Measurements from ENCODE around the gene KLK13. TPM values are rescaled to one million over a fixed set of nuclear protein-coding genes. Genes with fewer than 3 reads are reported as not detected.

The KLK13 gene
- total and polyA plus RNA-seq, 2 experiments from 2014 or later, result 0.25 TPM; not detected in 1

DNA sequence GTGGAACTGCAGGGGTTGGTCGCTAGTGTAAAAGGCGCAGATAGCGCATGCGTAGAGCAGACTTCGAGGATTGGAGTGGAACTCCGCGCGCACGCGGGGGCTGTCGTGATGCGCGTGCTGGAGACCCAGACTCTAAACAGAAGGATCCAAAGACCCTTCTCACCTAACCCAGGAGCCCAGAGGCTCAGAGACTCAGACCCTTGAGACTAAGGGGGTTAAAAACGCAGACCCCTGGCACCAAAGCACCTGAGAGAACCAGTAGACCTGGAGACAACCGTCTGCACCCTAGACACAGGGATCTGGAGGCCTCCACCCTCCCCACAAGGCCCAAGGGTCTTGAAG, 43.9 kb upstream of the KLK13 start:
- Histone ChIP-seq H3K4me2 (ENCODE audit: unreplicated experiment) (peak overlapping the region; percentile 71), H4K20me1 (ENCODE audit: insufficient read depth) (no peaks in the 10 kb centered on the region), H3K4me3 (peak overlapping the region; percentile 84), H3F3A (ENCODE audit: insufficient read depth) (no peaks in the 10 kb centered on the region), H3K9me3 (ENCODE audit: low read depth) (no peaks in the 10 kb centered on the region), H3K9me2 (ENCODE audit: insufficient read depth) (no peaks in the 10 kb centered on the region), H3K27me3 (replicated peaks; ENCODE audit: insufficient read depth) (no peaks in the 10 kb centered on the region; the same call in 1 of the 2 replicates), H3K36me3 (ENCODE audit: low read depth) (no peaks in the 10 kb centered on the region), H3K9ac (peak overlapping the region; percentile 85), H2AFZ (peak overlapping the region; percentile 90), H3K4me1 (ENCODE audit: insufficient read depth) (no peaks in the 10 kb centered on the region), H3K27ac (no peak overlapping the region), H3K79me2 (ENCODE audit: insufficient read depth) (peaks cover 34% of the 10 kb centered on the region)
- WGBS, 2 experiments (ENCODE audit: low coverage in 1 of 2, low lambda C conversion rate in 2 of 2, missing lambda C conversion rate in 2 of 2), result 2 to 3% methylated on average over 15 of the region's 15 CpGs
- in situ Hi-C loops (cut with MboI), result no loop called here
- TF ChIP-seq EZH2 (IDR thresholded peaks at IDR 0.05; ENCODE audit: insufficient read depth, poor library complexity, severe bottlenecking), result no peak
- no peak for TF ChIP-seq EZH2phosphoT487 (IDR thresholded peaks at IDR 0.05; ENCODE audit: insufficient read depth, low read depth)
- no peak for DNase-seq

DNA sequence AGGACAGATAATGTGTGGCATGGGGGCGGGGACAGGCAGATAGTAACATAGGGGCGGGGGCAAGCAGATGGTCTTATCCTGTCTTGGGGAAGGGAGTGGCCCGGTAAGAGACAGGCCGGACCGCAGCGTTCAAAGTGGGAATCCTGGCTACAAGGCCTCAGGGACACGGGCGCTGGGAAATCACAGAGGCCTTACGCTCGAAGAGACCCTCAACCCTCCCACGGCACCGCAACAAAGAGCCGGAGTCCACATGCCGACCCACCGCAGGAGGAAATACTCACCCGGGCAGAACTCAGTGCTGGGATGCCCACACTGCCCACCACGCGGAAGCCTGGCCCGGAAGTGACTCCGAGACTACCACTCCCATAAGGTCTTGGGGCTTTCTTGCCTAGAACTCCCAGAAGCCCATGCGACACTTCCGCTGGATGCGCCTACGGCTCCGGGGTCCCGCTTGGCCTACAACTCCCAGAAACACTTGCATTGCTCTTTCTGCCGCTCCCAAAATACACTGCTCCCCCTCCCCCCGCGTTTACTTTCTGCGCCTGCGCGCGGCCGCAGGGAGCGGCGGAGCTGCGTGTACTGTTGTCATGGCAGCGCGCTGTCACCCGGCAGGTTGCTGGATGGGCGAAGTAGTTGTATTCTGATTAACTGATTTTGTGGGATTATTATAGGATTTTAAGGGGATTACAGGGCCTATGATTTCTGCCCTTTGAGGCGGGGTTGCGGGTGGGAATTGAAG, 43.3 kb upstream of the KLK13 start, which contains the start of gene CTU1:
Gene CTU1 (minus strand): TSS at position 344 of the 739 bp plus-strand sequence. CDS start 3,840 bp downstream, outside the sequence.
- 0 to 1% methylated on average over 41 to 43 of the region's 43 CpGs for WGBS, 2 experiments (ENCODE audit: low coverage in 1 of 2, low lambda C conversion rate in 2 of 2, missing lambda C conversion rate in 2 of 2)
- H4K20me1 ChIP-seq (ENCODE audit: insufficient read depth), result no peaks in the 10 kb centered on the region
- H3K27me3 ChIP-seq (replicated peaks; ENCODE audit: insufficient read depth), result no peaks in the 10 kb centered on the region
- peak within 1 kb of the TSS; percentile 59 for H3K27ac ChIP-seq
- TF ChIP-seq EZH2 (IDR thresholded peaks at IDR 0.05; ENCODE audit: insufficient read depth, poor library complexity, severe bottlenecking), result no peak
- no peak for TF ChIP-seq EZH2phosphoT487 (IDR thresholded peaks at IDR 0.05; ENCODE audit: insufficient read depth, low read depth)
- in situ Hi-C loops (cut with MboI), result no loop called here
- no peaks in the 10 kb centered on the region for H3K9me3 ChIP-seq (ENCODE audit: low read depth)
- no peaks in the 10 kb centered on the region for H3K4me1 ChIP-seq (ENCODE audit: insufficient read depth)
- H3K36me3 ChIP-seq (ENCODE audit: low read depth), result no peaks in the 10 kb centered on the region
- H3K9ac ChIP-seq, result peak within 1 kb of the TSS; percentile 85
- H3K4me2 ChIP-seq (ENCODE audit: unreplicated experiment), result peak within 1 kb of the TSS; percentile 93
- H3K4me3 ChIP-seq, result peak within 1 kb of the TSS; percentile 84
- no peaks in the 10 kb centered on the region for H3F3A ChIP-seq (ENCODE audit: insufficient read depth)
- peak within 1 kb of the TSS; percentile 90 for H2AFZ ChIP-seq
- H3K9me2 ChIP-seq (ENCODE audit: insufficient read depth), result no peaks in the 10 kb centered on the region
- DNase-seq, result peak; percentile 99
- H3K79me2 ChIP-seq (ENCODE audit: insufficient read depth), result peaks cover 38% of the 10 kb centered on the region

DNA sequence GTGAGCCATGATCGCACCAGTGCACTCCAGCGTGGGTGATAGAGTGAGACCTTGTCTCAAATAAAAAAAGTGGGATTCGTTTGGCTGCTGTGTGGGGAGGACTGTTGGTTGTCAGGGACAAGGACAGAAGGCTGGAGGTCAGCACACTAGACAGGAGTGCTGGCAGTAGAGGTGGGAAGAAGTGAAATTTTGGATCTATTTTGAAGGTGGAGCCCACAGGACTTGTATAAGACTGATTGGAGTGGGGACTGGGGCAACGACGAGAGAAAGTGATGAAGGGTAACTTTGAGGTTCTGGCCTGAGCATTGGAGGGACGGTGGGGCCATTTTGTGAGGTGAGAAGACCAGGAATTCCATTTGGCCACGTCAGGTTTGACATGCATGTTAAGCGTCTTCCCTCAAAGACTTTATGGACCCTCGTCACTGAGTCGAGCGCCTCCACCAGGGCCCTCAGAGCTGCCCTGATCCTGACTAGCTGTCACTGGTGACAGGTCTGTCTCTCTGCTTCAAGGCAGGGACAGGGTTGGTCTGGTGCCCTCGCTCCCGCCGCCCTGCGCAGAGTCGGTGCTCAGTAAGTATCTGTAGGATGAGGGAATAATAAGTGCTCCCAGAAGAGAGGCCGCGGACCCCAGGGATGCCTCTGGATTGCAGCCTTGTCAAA, 42.6 kb upstream of the KLK13 start:
- peak overlapping the region; percentile 85 for H3K9ac ChIP-seq
- no peaks in the 10 kb centered on the region for H3K4me1 ChIP-seq (ENCODE audit: insufficient read depth)
- peak; percentile 63 for DNase-seq
- peak overlapping the region; percentile 59 for H3K27ac ChIP-seq
- no peaks in the 10 kb centered on the region for H3K9me2 ChIP-seq (ENCODE audit: insufficient read depth)
- peak overlapping the region; percentile 90 for H2AFZ ChIP-seq
- TF ChIP-seq EZH2 (IDR thresholded peaks at IDR 0.05; ENCODE audit: insufficient read depth, poor library complexity, severe bottlenecking) (no peak), EZH2phosphoT487 (IDR thresholded peaks at IDR 0.05; ENCODE audit: insufficient read depth, low read depth) (no peak)
- peaks cover 5% of the 10 kb centered on the region; the same call in 1 of the 2 replicates for H3K36me3 ChIP-seq (ENCODE audit: low read depth)
- WGBS, 2 experiments (ENCODE audit: low coverage in 1 of 2, low lambda C conversion rate in 2 of 2, missing lambda C conversion rate in 2 of 2), result 12 to 15% methylated on average over 18 of the region's 18 CpGs
- no peaks in the 10 kb centered on the region for H3K9me3 ChIP-seq (ENCODE audit: low read depth)
- no peaks in the 10 kb centered on the region for H3F3A ChIP-seq (ENCODE audit: insufficient read depth)
- H3K4me3 ChIP-seq, result peak overlapping the region; percentile 84
- H3K27me3 ChIP-seq (replicated peaks; ENCODE audit: insufficient read depth), result no peaks in the 10 kb centered on the region
- peaks cover 45% of the 10 kb centered on the region for H3K79me2 ChIP-seq (ENCODE audit: insufficient read depth)
- H3K4me2 ChIP-seq (ENCODE audit: unreplicated experiment), result peak overlapping the region; percentile 93
- H4K20me1 ChIP-seq (ENCODE audit: insufficient read depth), result no peaks in the 10 kb centered on the region
- in situ Hi-C loops (cut with MboI), result no loop called here

DNA sequence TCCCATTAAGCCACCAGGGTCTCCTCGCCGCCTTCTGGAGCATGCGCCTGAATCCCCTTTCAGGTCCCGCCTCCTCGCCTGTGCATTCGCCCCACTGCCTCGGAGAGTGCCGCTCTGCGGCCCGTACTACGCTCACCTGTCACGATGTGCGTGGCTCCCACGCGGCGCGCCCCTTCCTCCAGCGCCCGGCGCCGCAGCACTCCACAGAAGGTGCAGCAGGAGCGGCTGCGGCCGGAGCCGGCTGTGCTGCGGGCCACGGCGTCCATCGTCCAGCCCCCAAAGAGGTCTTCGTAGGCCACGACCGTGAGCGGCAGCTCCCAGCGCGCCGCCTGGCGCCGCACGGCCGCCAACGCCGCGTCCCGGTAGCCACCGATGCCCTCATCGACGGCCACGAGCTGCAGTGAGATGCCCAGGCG, 39.0 kb upstream of the KLK13 start:
- in situ Hi-C loops (cut with MboI), result no loop called here
- H3K36me3 ChIP-seq (ENCODE audit: low read depth), result peaks cover 5% of the 10 kb centered on the region; the same call in 1 of the 2 replicates
- no peaks in the 10 kb centered on the region for H3K9me3 ChIP-seq (ENCODE audit: low read depth)
- 95% methylated on average over 30 to 49 of the region's 49 CpGs for WGBS, 2 experiments (ENCODE audit: low coverage in 1 of 2, low lambda C conversion rate in 2 of 2, missing lambda C conversion rate in 2 of 2)
- no peaks in the 10 kb centered on the region for H3K9me2 ChIP-seq (ENCODE audit: insufficient read depth)
- no peak overlapping the region for H3K9ac ChIP-seq
- H3K79me2 ChIP-seq (ENCODE audit: insufficient read depth), result peaks cover 69% of the 10 kb centered on the region
- DNase-seq, result no peak
- H3K4me1 ChIP-seq (ENCODE audit: insufficient read depth), result no peaks in the 10 kb centered on the region
- H3K27ac ChIP-seq, result no peak overlapping the region
- no peaks in the 10 kb centered on the region for H3F3A ChIP-seq (ENCODE audit: insufficient read depth)
- H2AFZ ChIP-seq, result no peak overlapping the region
- H3K4me2 ChIP-seq (ENCODE audit: unreplicated experiment), result no peak overlapping the region
- no peak overlapping the region for H3K4me3 ChIP-seq
- H3K27me3 ChIP-seq (replicated peaks; ENCODE audit: insufficient read depth), result no peaks in the 10 kb centered on the region
- TF ChIP-seq EZH2phosphoT487 (IDR thresholded peaks at IDR 0.05; ENCODE audit: insufficient read depth, low read depth) (no peak), EZH2 (IDR thresholded peaks at IDR 0.05; ENCODE audit: insufficient read depth, poor library complexity, severe bottlenecking) (no peak)
- no peaks in the 10 kb centered on the region for H4K20me1 ChIP-seq (ENCODE audit: insufficient read depth)
